NT2/D1 (cell line): ENCODE measurements around the gene MGAT5.

Experiments used
- SUZ12 ChIP-seq: IDR thresholded peaks from 2 replicates; pipeline ENCODE4 v1.6.1; 2011; ENCODE audit not compliant: insufficient read length, insufficient read depth; ENCODE audit errors: extremely low read depth
- YY1 ChIP-seq: IDR thresholded peaks from 2 replicates; pipeline ENCODE4 v1.6.1; 2011; ENCODE audit not compliant: insufficient read length, insufficient read depth

GRCh38 chr2:134272806-134273205 lies 18.9 kb downstream of the MGAT5 start:
- TF ChIP-seq YY1 (no peak), SUZ12 (no peak)
